ELR (cell line): Measurements from ENCODE around the gene PRKRIP1.
"Not testable (repeated sequence)": the region's sequence is repeated elsewhere in the genome, so short reads cannot be mapped to it uniquely, and the experiment has no call there.

ENCODE experiments used
- DNase-seq: peaks from one replicate; pipeline ENCODE4 v3.0.0-alpha.2; 2015; ENCODE audit warnings: low read depth

The PRKRIP1 gene

GRCh38 chr7:102395873-102396709 is at the start of gene PRKRIP1:
PRKRIP1 (plus strand) TSS chr7:102396363; CDS start chr7:102396412, 49 bp downstream.
- DNase-seq, result peak; percentile 97

- not testable (repeated sequence) for DNase-seq
Measured at GRCh38 chr7:102346983-102347382, 49.2 kb upstream of the PRKRIP1 start.

DNA sequence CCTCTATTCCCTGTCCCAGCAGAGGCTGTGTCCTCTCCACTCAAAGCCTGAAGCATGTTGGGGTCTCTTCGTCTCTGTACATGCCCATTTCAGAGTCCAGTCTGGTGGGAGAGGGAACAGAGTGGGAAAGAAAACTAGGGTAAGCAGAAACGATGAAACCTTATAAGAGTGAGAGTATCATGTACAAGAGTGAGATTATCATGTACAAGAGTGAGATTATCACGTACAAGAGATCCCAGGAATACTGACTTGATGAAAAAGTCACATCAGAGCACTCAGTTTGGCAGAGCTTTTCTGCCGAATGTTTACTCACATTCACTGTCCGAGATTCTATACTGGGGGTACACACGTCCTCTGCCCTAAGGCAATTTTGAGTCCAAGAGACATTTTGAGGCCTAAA is 39.8 kb upstream of the PRKRIP1 start, which contains the start of gene SPDYE6:
SPDYE6 (minus strand) TSS at position 101 of the 400 bp plus-strand sequence. CDS start 421 bp downstream, outside the sequence.
- not testable (repeated sequence) for DNase-seq

GRCh38 chr7:102363549-102364393 is 32.4 kb upstream of the PRKRIP1 start:
- peak; percentile 99 for DNase-seq

GRCh38 chr7:102364394-102364886 is 31.7 kb upstream of the PRKRIP1 start:
- DNase-seq, result peak; percentile 23

GRCh38 chr7:102365390-102365789 is 30.8 kb upstream of the PRKRIP1 start:
- DNase-seq, result peak; percentile 23

- DNase-seq, result not testable (repeated sequence)
Measured at GRCh38 chr7:102370038-102370437, 26.1 kb upstream of the PRKRIP1 start.

DNA sequence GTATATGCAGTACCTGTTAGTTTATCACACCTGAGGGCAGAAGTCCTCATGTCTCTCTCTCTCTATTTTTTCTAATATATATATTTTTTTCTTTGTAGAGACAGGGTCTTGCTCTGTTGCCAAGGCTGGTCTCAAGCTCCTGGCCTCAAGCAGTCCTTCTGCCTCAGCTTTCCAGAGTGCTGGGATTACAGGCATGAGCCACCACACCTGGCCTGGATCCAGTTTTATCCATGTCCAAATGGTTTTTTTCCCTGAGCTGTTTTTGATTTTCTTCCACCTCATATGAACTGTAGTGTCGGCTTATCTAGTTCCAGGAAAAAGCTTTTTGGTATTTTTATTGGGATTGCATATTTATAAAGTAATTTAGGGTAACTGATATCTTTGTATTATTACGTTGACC is 23.4 kb upstream of the PRKRIP1 start:
- not testable (repeated sequence) for DNase-seq

GRCh38 chr7:102376964-102377466 is 19.1 kb upstream of the PRKRIP1 start:
- no peak for DNase-seq

DNA sequence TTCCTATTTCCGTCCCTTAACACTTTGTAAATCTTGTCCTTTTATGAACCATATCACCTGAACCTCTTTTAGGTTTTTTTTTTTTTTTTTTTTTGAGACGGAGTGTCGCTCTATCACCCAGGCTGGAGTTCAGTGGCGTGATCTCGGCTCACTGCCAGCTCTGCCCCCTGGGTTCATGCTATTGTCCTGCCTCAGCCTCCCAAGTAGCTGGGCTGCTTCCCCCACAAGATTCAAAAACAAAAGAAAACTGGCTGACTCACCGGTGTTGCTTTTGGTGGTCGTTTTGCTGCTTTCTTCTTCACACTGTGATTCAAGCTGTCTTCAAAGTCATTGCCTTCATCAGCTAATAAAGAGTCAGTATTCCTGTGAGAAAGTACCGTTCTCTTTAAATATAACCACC is 15.3 kb upstream of the PRKRIP1 start:
- not testable (repeated sequence) for DNase-seq

- DNase-seq, result not testable (repeated sequence)
Measured at GRCh38 chr7:102381696-102382425, 14.3 kb upstream of the PRKRIP1 start.

GRCh38 chr7:102387064-102387463 is 9.1 kb upstream of the PRKRIP1 start:
- no peak for DNase-seq

GRCh38 chr7:102389810-102390209 is 6.4 kb upstream of the PRKRIP1 start:
- no peak for DNase-seq

GRCh38 chr7:102390697-102391484 is 5.3 kb upstream of the PRKRIP1 start:
- DNase-seq, result peak; percentile 79

- DNase-seq, result no peak
Measured at GRCh38 chr7:102392330-102392729, 3.8 kb upstream of the PRKRIP1 start.

GRCh38 chr7:102393467-102393866 is 2.7 kb upstream of the PRKRIP1 start:
- DNase-seq, result peak; percentile 14

DNA sequence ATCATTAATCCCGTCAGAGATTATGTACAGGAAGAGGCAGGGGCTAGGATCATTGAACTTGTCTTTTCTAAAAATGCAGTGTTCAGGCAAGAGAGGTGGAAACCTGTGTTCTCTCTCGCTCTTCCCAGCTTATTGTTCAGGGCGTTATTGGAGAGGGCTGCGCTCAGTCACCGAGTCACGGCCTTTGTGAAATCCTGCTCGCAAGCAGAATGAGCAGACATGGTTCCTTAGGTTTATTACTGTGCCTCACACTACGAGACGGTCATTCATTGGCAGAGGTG is 631 bp upstream of the PRKRIP1 start:
- peak; percentile 38 for DNase-seq

DNA sequence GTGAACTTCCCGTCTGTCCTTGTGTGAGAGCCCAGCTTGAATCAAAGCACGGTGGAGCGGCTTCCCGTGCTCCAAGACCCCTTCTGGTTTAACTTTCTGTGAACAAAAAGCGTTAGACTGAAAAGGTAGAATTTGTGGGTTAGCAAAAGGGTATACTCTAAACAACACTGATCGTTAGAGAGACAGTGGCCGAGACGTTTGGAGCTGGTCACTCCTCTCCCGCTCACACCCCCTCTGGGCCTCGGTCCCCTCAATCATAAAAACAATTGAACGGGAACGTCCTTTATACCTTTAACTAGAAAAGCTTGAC is 502 bp downstream of the PRKRIP1 start:
- no peak for DNase-seq

DNA sequence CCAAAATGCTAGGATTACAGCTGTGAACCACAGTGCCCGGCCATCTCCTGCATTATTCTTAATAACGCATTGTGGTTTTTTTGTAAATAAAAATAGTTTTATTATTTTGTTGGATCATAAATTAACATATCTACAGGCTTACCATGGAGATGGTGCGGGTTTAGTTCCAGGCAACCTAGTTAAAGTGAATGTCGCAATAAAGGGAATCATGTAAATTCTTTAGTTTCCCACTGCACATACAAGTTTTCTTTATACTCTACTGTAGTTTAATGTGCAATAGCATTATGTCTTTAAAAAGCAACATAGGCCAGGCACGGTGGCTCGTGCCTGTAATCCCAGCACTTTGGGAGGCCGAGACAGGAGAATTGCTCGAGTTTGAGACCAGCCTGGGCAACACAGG is 2.4 kb downstream of the PRKRIP1 start:
- no peak for DNase-seq

DNA sequence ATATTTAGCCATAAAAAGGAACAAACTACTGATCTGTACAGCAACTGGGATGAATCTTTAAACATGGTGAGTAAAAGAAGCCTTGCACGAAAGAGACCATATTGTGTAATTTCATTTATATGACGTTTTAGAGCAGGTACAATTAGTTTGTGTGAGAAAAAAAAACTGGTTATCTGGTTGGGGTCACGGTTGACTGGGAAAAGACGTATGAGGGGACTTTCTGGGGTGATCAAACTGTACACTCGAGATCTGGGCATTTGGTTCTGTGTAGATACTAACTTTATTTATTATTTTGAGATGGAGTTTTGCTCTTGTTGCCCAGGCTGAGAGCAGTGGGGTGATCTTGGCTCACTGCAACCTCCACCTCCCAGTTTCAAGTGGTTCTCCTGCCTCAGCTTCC is 4.2 kb downstream of the PRKRIP1 start:
- no peak for DNase-seq

GRCh38 chr7:102403563-102403962 is 7.4 kb downstream of the PRKRIP1 start:
- DNase-seq, result no peak
